Endothelial cell of umbilical vein (primary cell): ENCODE measurements around the gene INPP5A. TPM values are rescaled to one million over a fixed set of nuclear protein-coding genes. Genes with fewer than 3 reads are reported as not detected.

Source experiments
- BruUV-seq: library from RNA; stranded (reverse); fragments of 400-500 nt; replicated peaks from 2 replicates; lab custom pipeline; 2021; lab: Mats Ljungman, UMichigan
- CTCF ChIA-PET: fragments of 300-600, 350-600 bp; sonication (Branson Sonifier 250); formaldehyde crosslinking; loops from one replicate; lab custom pipeline; 2021; ENCODE audit warnings: antibody characterized with exemption, inconsistent platforms; lab: Charles Lee
- POLR2A ChIA-PET: fragments of 300-600, 350-600 bp; sonication (Branson Sonifier 250); formaldehyde crosslinking; loops from one replicate; lab custom pipeline; 2021; ENCODE audit warnings: antibody characterized with exemption, inconsistent platforms; lab: Charles Lee
- DNase-seq: peaks from one replicate; pipeline ENCODE4 v3.0.0-alpha.2; 2011; ENCODE audit warnings: low read depth, low spot score
- FAIRE-seq: peaks from 2 replicates; lab custom pipeline; 2011; peaks lifted over from hg19 to GRCh38; lab: Jason Lieb, UNC
- H2AFZ ChIP-seq: 2 replicates; pipeline ENCODE4 v1.6.0; 2012; ENCODE audit warnings: low read depth, low read length, control low read depth, inconsistent platforms
- H3K27ac ChIP-seq: 2 replicates; pipeline ENCODE4 v1.5.1; 2011; ENCODE audit warnings: low read depth, mild to moderate bottlenecking, control low read depth, low read length, moderate library complexity; ENCODE audit not compliant: insufficient read depth
- H3K27me3 ChIP-seq, 2 experiments: 2 replicates each; pipeline versions ENCODE4 v1.6.0 to v1.6.1; 2011; ENCODE audit warnings: low read length in 2 of 2, mixed read lengths in 1 of 2; ENCODE audit not compliant: control insufficient read depth in 2 of 2, insufficient read depth in 2 of 2
- H3K36me3 ChIP-seq, 2 experiments: 2 replicates in 1 of 2; 3 replicates in 1 of 2; pipeline ENCODE4 v1.5.1; 2011; ENCODE audit warnings: low read length in 2 of 2, mild to moderate bottlenecking in 1 of 2, moderate library complexity in 1 of 2; ENCODE audit not compliant: control insufficient read depth in 2 of 2, insufficient read depth in 2 of 2; ENCODE audit errors: extremely low read depth in 1 of 2
- H3K4me1 ChIP-seq: 3 replicates; pipeline ENCODE4 v1.5.1; 2011; ENCODE audit warnings: mild to moderate bottlenecking, low read length; ENCODE audit not compliant: control insufficient read depth, insufficient read depth; ENCODE audit errors: extremely low read depth
- H3K4me2 ChIP-seq: 2 replicates; pipeline ENCODE4 v1.6.1; 2011; ENCODE audit warnings: low read length, control low read depth, mixed read lengths; ENCODE audit not compliant: insufficient read depth
- H3K4me3 ChIP-seq, 3 experiments: fragments of 200-600 bp in 1 of 3; sonication (generic), shearing (Covaris generic) in 1 of 3; replicated peaks in 1 of 3; 2 replicates each; pipeline ENCODE4 v1.5.1; 2011 to 2016; ENCODE audit warnings: control low read depth in 3 of 3, low read length in 3 of 3, mild to moderate bottlenecking in 2 of 3, inconsistent platforms in 1 of 3, low read depth in 1 of 3, moderate library complexity in 1 of 3; ENCODE audit not compliant: insufficient read depth in 1 of 3
- H3K79me2 ChIP-seq: 2 replicates; pipeline ENCODE4 v1.6.0; 2012; ENCODE audit warnings: low read length, inconsistent platforms; ENCODE audit not compliant: control insufficient read depth, insufficient read depth
- H3K9ac ChIP-seq: replicated peaks from 2 replicates; pipeline ENCODE3; 2011; ENCODE audit warnings: low read length, control low read depth; ENCODE audit not compliant: insufficient read depth; ENCODE audit errors: extremely low read depth
- H3K9me1 ChIP-seq: replicated peaks from 3 replicates; pipeline ENCODE4 v1.6.0; 2011; ENCODE audit warnings: mild to moderate bottlenecking, low read length; ENCODE audit not compliant: control insufficient read depth, insufficient read depth; ENCODE audit errors: extremely low read depth
- H3K9me3 ChIP-seq: replicated peaks from 2 replicates; pipeline ENCODE4 v1.5.1; 2012; ENCODE audit warnings: low read length, inconsistent platforms; ENCODE audit not compliant: control insufficient read depth, insufficient read depth
- H4K20me1 ChIP-seq: replicated peaks from 2 replicates; pipeline ENCODE3; 2011; ENCODE audit warnings: mild to moderate bottlenecking, low read length; ENCODE audit not compliant: control insufficient read depth, insufficient read depth; ENCODE audit errors: extremely low read depth
- EZH2 ChIP-seq: IDR thresholded peaks from 2 replicates; pipeline ENCODE4 v1.6.1; 2012; ENCODE audit warnings: borderline replicate concordance, low read depth, mild to moderate bottlenecking, moderate library complexity, low read length, inconsistent platforms; ENCODE audit not compliant: severe bottlenecking
- FOS ChIP-seq: IDR thresholded peaks from 2 replicates; pipeline ENCODE4 v1.6.1; 2011; ENCODE audit warnings: mild to moderate bottlenecking, low read length, moderate library complexity, borderline replicate concordance; ENCODE audit not compliant: insufficient read depth
- GATA2 ChIP-seq: IDR thresholded peaks from 2 replicates; pipeline ENCODE4 v1.7.0; 2011; ENCODE audit warnings: low read depth, mild to moderate bottlenecking, moderate library complexity, mixed read lengths, low read length; ENCODE audit not compliant: insufficient read length, insufficient read depth
- JUN ChIP-seq: IDR thresholded peaks from 2 replicates; pipeline ENCODE4 v1.6.1; 2011; ENCODE audit warnings: borderline replicate concordance, low read depth; ENCODE audit not compliant: insufficient read length, insufficient read depth
- MYC ChIP-seq: IDR thresholded peaks from one replicate; pipeline ENCODE4 v1.6.1; 2011; ENCODE audit warnings: mild to moderate bottlenecking, low read depth, low read length
- POLR2A ChIP-seq: IDR thresholded peaks from 2 replicates; pipeline ENCODE4 v1.6.1; 2012; ENCODE audit warnings: low read depth, mild to moderate bottlenecking, control low read depth, low read length
- POLR2AphosphoS5 ChIP-seq: IDR thresholded peaks from 2 replicates; pipeline ENCODE4 v1.6.1; 2012; ENCODE audit warnings: low read depth, mild to moderate bottlenecking, control low read depth, low read length, moderate library complexity; ENCODE audit not compliant: insufficient read depth
- dilution Hi-C: fragments of 300-500 bp; cut with MboI; formaldehyde crosslinking; loops from one replicate; pipeline ENCODE4 v1.15.0; 2019; ENCODE audit warnings: low sequenced_read_pairs; ENCODE audit not compliant: extremely low pct_ligation_motif_present
- intact Hi-C: fragments of 100-400 bp; cut with micrococcal nuclease; formaldehyde crosslinking; loops from one replicate; pipeline ENCODE4 v1.10.0; 2022
- polyA plus RNA-seq, 4 experiments: library from polyadenylated mRNA; depleted of rRNA in 3 of 4; stranded (reverse) in 3 of 4; unstranded in 1 of 4; fragments of >200 nt; gene quantifications; 2 replicates each; pipeline versions ENCODE4 v1.2.1 to v1.2.3, GENCODE V29; 2011 to 2012; ENCODE audit warnings: missing spikeins in 1 of 4
- total RNA-seq: library from RNA; stranded (reverse); gene quantifications from 2 replicates; pipeline ENCODE4 v1.2.3, GENCODE V29; 2021
- TF ChIP-seq, protein P1 (sequence below): IDR thresholded peaks from 2 replicates; pipeline ENCODE4 v1.6.1; 2011; ENCODE audit not compliant: insufficient read depth, insufficient read length
- TF ChIP-seq, protein P2 (sequence below), 2 donors: IDR thresholded peaks; 1 replicate in 1 of 2; 2 replicates in 1 of 2; pipeline ENCODE4 v1.5.1; 2011; ENCODE audit warnings: low read length in 2 of 2, mild to moderate bottlenecking in 2 of 2, moderate library complexity in 2 of 2, control low read depth in 1 of 2, inconsistent platforms in 1 of 2, low read depth in 1 of 2; ENCODE audit not compliant: insufficient read depth in 1 of 2; ENCODE audit errors: extremely low read depth in 1 of 2

INPP5A gene
- total and polyA plus RNA-seq, 2 donors (not counting 3 experiments of a cell fraction or from before 2014, with no cell fraction given): 22.9 to 33.2 TPM

- CTCF ChIA-PET: interaction anchor here (0.8 to 2.4 kb wide), 2 partner anchors 23 to 139 kb away, joined by 3 to 14 read pairs; no protein-coding TSS in a partner anchor
- no peak overlapping the region for H3K27ac ChIP-seq
- H2AFZ ChIP-seq: no peak overlapping the region
- H3K4me3 ChIP-seq: no peak overlapping the region
- POLR2A ChIA-PET: no interaction called here
- no peak for TF ChIP-seq POLR2A
- TF ChIP-seq GATA2: no peak
- TF ChIP-seq JUN: no peak
- TF ChIP-seq, protein P1, sequence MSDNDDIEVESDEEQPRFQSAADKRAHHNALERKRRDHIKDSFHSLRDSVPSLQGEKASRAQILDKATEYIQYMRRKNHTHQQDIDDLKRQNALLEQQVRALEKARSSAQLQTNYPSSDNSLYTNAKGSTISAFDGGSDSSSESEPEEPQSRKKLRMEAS: no peak
- TF ChIP-seq FOS: no peak
- TF ChIP-seq, protein P2, sequence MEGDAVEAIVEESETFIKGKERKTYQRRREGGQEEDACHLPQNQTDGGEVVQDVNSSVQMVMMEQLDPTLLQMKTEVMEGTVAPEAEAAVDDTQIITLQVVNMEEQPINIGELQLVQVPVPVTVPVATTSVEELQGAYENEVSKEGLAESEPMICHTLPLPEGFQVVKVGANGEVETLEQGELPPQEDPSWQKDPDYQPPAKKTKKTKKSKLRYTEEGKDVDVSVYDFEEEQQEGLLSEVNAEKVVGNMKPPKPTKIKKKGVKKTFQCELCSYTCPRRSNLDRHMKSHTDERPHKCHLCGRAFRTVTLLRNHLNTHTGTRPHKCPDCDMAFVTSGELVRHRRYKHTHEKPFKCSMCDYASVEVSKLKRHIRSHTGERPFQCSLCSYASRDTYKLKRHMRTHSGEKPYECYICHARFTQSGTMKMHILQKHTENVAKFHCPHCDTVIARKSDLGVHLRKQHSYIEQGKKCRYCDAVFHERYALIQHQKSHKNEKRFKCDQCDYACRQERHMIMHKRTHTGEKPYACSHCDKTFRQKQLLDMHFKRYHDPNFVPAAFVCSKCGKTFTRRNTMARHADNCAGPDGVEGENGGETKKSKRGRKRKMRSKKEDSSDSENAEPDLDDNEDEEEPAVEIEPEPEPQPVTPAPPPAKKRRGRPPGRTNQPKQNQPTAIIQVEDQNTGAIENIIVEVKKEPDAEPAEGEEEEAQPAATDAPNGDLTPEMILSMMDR (IDR thresholded peaks at IDR 0.05; ENCODE audit: extremely low read depth in 1 of 2, insufficient read depth in 1 of 2, low read depth in 1 of 2, low read length in 2 of 2): no peak
- no peak for TF ChIP-seq EZH2
- no peak for TF ChIP-seq MYC
- TF ChIP-seq POLR2AphosphoS5: no peak
- no peaks in the 10 kb centered on the region for H3K9me3 ChIP-seq
- dilution Hi-C loops: no loop called here
- DNase-seq (no peak), FAIRE-seq (no peak)
- no peak overlapping the region for H3K9ac ChIP-seq
- no TSS peak for BruUV-seq
- H3K36me3 ChIP-seq: no peaks in the 10 kb centered on the region
- no peaks in the 10 kb centered on the region for H3K79me2 ChIP-seq
- no peaks in the 10 kb centered on the region for H4K20me1 ChIP-seq
- no peak overlapping the region for H3K4me2 ChIP-seq
- intact Hi-C loops: no loop called here
- peaks cover 2 to 8% of the 10 kb centered on the region in 2 experiments for H3K27me3 ChIP-seq
- H3K9me1 ChIP-seq: no peaks in the 10 kb centered on the region
- no peaks in the 10 kb centered on the region for H3K4me1 ChIP-seq
Observed at GRCh38 chr10:132793871-132794849, 256.6 kb downstream of the INPP5A start.
